RWPE1 (cell line): ENCODE measurements around the gene TEN1.
A peak's percentile ranks its signal among the peaks of the same experiment; 100 is the strongest.
"Not testable (repeated sequence)": the region's sequence is repeated elsewhere in the genome, so short reads cannot be mapped to it uniquely, and the experiment has no call there.

Experiments used
- CTCF ChIA-PET: fragments of 350-600 bp; sonication (Branson Sonifier 250); formaldehyde crosslinking; extraction: SDS; loops from one replicate; lab custom pipeline; 2021; lab: Yijun Ruan, JAX
- POLR2A ChIA-PET: fragments of 400-600 bp; formaldehyde crosslinking; extraction: SDS; loops from one replicate; lab custom pipeline; 2020; ENCODE audit warnings: antibody characterized with exemption; ENCODE audit not compliant: low non-redundant PET; lab: Yijun Ruan, JAX
- DNase-seq: peaks from one replicate; pipeline ENCODE4 v3.0.0; 2012; ENCODE audit warnings: low spot score
- H3K27ac ChIP-seq: fragments of 450-650 bp; 2 replicates; pipeline ENCODE4 v1.5.1; 2017
- TF ChIP-seq, protein P1 (sequence below): fragments of 450-650 bp; conservative IDR thresholded peaks from 2 replicates; pipeline ENCODE4 v1.5.1; 2017; ENCODE audit warnings: low read depth, mild to moderate bottlenecking

Gene TEN1

DNA sequence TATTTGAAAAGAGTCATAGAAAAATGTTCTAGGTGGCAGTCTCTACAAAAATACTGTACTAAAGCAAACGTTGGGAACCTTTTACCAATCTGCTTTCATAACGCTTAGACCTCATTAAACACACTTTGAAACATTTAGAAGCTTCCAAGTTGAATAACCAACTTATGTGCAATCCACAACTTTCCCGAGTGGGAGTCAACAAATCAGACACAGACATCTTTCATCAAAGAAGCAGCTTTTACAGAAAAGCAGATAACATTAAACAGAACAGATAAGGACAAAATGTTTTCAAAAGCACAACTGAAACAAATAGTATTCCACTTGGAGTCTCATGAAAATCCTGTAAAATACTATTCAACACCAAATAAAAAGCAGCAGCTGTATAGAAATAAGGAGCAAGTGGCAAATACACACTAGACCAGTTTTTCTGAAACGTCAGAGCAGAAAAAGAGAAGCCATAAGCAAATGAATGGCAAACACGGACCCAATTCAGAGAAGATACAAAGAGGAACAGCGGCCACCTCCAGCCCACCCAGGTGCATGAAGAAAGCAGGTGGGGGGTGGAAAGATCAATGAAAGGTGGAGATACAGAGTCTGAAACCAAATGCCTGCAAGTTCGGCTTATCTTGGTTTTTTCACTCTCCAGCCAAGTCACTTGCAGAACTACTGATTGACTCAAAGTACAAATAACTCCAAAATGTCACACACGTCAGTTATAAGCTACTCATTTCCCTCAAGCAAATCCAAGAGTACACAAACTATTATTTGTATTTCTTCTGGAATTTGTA is 19.8 kb upstream of the TEN1 start:
- ChIA-PET POLR2A (no interaction called here), CTCF (interaction anchor here (0.6 kb wide), 1 partner anchor 469 kb away, joined by 3 read pairs; no protein-coding TSS in a partner anchor)
- DNase-seq, result no peak
- TF ChIP-seq, protein P1, sequence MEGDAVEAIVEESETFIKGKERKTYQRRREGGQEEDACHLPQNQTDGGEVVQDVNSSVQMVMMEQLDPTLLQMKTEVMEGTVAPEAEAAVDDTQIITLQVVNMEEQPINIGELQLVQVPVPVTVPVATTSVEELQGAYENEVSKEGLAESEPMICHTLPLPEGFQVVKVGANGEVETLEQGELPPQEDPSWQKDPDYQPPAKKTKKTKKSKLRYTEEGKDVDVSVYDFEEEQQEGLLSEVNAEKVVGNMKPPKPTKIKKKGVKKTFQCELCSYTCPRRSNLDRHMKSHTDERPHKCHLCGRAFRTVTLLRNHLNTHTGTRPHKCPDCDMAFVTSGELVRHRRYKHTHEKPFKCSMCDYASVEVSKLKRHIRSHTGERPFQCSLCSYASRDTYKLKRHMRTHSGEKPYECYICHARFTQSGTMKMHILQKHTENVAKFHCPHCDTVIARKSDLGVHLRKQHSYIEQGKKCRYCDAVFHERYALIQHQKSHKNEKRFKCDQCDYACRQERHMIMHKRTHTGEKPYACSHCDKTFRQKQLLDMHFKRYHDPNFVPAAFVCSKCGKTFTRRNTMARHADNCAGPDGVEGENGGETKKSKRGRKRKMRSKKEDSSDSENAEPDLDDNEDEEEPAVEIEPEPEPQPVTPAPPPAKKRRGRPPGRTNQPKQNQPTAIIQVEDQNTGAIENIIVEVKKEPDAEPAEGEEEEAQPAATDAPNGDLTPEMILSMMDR, result no peak
- no peak overlapping the region for H3K27ac ChIP-seq

DNA sequence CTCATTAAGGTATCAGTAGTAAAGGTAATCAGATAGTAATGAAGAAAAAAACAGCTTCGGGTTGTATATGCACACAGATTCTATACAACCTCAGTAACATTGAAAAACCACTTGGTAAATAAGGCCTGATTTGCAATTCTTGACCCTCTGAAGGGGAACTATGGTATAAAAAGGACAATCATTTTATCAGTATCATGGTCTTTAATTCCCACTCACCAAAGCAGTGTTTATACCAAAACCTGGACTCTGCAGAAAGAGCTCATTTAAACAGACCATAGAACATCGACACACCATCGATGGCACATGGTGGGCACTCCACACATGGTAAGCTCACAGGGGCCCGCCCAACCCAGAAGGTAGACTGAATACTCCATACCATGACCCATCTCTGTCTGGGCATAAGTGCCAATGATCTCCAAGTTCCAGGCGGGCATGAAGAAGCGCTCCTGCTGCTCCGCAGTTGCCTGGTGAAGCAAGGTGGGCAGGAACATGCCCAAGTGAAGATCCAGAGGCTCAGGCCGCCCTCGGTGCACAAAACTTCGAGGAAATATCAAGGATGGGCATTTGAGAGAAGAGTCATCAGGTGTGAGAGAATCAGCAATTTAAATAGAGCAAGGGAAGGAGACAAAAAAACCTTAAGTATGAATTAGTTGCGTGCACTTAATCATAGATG is 19.1 kb upstream of the TEN1 start:
- no peak for DNase-seq
- POLR2A ChIA-PET, result no interaction called here
- CTCF ChIA-PET, result interaction anchor here (0.6 to 0.7 kb wide), 2 partner anchors 222 to 468 kb away, joined by 3 read pairs; no protein-coding TSS in a partner anchor
- no peak overlapping the region for H3K27ac ChIP-seq
- TF ChIP-seq, protein P1, result no peak

DNA sequence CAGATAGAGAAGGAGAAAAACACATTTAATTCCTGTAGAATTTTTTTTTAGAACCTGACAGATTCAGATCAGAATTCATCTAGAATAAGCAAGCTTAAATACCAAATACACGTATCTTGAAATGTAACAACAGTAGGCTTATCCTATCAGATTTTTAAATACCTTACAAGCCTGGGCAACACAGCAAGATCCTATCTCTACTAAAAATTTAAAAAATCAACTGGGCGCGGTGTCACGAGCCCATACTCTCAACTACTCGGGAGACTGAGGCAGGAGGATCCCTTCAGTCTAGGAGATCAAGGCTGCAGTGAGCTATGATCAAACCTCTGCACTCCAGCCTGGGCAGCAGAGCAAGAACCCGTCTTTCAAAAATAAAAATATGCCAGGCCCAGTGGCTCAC is 13.6 kb upstream of the TEN1 start:
- TF ChIP-seq, protein P1, result no peak
- CTCF ChIA-PET, result no interaction called here
- POLR2A ChIA-PET, result no interaction called here
- H3K27ac ChIP-seq, result peak overlapping the region; percentile 25
- DNase-seq, result no peak

DNA sequence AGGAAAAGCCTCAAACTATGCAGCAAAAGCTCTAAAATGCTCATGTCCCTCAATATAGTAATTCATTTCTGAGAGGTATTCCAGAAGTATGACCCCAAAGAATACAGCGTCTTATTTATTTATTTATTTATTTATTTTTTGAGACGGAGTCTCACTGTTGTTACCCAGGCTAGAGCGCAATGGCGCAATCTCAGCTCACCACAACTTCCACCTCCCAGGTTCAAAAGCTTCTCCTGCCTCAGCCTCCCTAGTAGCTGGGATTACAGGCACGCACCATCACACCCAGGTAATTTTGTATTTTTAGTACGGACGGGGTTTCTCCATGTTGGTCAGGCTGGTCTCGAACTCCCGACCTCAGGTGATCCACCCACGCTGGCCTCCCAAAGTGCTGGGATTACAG is 10.0 kb upstream of the TEN1 start:
- POLR2A ChIA-PET, DNase-seq, H3K27ac ChIP-seq: not testable (repeated sequence)
- CTCF ChIA-PET, result interaction anchor here (0.6 kb wide), 2 partner anchors 16 to 217 kb away, joined by 3 to 4 read pairs; no protein-coding TSS in a partner anchor

DNA sequence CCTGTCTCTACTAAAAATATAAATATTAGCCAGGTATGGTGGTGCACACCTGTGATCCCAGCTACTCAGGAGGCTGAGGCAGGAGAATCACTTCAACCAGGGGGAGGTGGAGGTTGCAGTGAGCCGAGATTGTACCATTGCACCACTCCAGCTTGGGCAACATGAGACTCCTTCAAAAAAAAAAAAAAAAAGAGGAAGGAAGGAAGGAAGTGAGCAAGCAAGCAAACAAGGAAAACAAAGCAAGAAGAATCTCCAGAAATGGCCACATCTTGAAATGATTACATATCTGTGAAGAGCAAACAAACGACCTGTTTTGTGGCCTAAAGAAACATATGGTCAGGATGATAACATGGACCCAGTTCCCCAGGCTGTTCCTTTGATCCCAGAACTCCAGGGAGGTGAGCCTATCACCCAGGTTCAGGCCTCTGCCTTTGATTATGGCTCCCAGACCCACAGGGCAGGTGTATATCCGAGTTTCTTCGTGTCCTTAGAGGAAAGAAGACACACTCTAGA is 9.0 kb upstream of the TEN1 start:
- POLR2A ChIA-PET, result no interaction called here
- no peak for DNase-seq
- TF ChIP-seq, protein P1, result no peak
- H3K27ac ChIP-seq, result no peak overlapping the region
- CTCF ChIA-PET, result no interaction called here

DNA sequence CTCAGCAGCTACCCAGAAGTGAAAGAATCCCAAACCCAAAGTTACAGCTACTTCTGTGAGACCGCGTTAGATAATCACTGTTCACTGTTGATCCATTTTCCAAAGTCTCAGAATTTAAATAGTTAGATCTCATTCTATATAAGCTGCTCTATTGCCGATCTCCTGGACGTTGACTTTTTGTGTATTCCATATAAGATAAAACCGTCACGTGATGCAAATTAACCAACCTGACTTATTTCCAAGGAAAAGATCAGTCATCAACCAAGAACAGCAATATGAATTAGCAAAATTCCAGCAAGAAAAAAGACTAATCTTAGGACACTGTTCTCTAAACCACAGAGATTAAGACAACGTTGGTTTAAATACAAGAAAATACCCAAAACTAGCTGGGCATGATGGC is 8.4 kb upstream of the TEN1 start:
- no peak overlapping the region for H3K27ac ChIP-seq
- no peak for DNase-seq
- POLR2A ChIA-PET, result no interaction called here
- CTCF ChIA-PET, result no interaction called here
- TF ChIP-seq, protein P1, result no peak

DNA sequence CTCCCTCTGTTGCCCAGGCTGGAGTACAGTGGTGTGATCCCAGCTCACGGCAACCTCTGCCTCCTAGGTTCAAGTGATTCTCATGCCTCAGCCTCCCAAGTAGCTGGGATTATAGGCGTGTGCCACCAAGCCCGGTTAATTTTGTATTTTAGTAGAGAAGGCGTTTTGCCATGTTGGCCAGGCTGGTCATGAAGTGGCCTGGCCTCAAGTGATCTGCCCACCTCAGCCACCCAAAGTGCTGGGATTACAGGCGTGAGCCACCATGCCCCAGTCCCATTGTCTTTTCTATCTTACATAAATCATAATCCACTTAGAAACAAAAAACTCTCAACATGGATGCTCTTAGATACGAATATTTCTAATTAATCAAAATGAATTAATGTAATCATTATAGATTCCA is 3.9 kb upstream of the TEN1 start:
- POLR2A ChIA-PET, H3K27ac ChIP-seq, CTCF ChIA-PET, DNase-seq: not testable (repeated sequence)
